Retinal pigment epithelial cell (primary cell): ENCODE measurements around the gene ALOX15.
"Not testable (repeated sequence)": the region's sequence is repeated elsewhere in the genome, so short reads cannot be mapped to it uniquely, and the experiment has no call there.

Experiments used
- DNase-seq: peaks from one replicate; pipeline ENCODE4 v3.0.0-alpha.2; 2010; ENCODE audit warnings: low read depth
- H3K4me3 ChIP-seq: 2 replicates; pipeline ENCODE4 v1.5.1; 2011; ENCODE audit warnings: mild to moderate bottlenecking, low read length, control low read depth, moderate library complexity
- CTCF ChIP-seq: conservative IDR thresholded peaks from 2 replicates; pipeline ENCODE4 v1.5.1; 2011; ENCODE audit warnings: low read depth, low read length, control low read depth, inconsistent platforms

Gene ALOX15

DNA sequence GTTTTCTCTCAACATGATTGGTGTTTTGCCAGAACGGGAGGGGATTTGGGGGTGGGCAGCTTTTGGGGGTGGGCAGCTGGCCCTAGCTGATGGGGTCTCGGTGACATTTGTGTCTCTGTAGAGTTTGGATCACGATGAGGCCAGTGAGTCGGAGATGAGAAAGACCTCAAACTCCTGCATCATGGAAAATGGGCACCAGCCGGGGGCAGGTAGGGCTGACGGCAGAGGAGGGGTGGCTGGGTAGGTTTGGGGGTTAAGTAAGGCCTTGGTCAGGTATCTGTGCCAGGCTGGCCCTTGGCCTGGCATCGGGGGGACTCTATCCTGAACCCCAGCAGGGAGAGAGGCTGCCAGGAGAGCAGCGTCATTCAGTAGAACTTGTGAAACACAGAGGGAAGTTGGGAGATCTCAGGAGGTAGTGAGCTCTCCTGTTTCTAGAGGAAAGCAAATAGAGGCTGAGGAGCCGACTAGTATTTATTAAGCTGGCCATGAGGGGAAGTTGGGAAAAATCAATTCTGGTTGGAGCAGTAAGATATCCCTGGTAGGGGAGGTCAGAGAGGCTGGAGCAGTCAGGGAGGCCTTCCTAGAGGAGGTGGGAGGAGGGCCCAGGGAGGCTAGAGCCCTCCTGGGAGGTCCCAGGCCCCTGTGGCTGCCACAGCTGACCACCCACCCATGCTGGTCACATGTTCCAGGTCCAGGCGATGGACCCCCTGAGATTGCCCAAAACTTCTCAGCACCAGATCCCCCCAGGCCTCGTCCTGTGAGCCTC, 49.1 kb downstream of the ALOX15 start:
- H3K4me3 ChIP-seq, result no peak overlapping the region
- no peak for DNase-seq
- TF ChIP-seq CTCF, result no peak

GRCh38 chr17:4591529-4591928, 49.9 kb downstream of the ALOX15 start:
- no peak for TF ChIP-seq CTCF
- no peak overlapping the region for H3K4me3 ChIP-seq
- no peak for DNase-seq

GRCh38 chr17:4590981-4591453, 50.5 kb downstream of the ALOX15 start:
- no peak for TF ChIP-seq CTCF
- DNase-seq, result no peak
- no peak overlapping the region for H3K4me3 ChIP-seq

DNA sequence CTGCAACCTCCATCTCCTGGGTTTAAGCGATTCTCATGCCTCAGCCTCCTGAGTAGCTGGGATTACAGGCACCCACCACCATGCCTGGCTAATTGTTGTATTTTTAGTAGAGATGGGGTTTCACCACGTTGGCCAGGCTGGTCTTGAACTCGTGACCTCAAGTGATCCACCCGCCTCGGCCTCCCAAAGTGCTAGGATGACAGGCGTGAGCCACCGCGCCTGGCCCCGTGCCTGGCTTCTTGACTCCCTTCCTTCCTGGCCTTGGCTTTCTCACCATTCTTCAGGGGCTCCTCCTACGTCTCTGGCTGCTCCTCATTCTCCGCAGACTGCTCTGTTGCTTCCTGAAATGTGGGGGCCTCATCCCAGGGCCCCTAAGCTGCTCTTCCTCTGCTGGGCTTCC, 51.4 kb downstream of the ALOX15 start:
- not testable (repeated sequence) for DNase-seq, H3K4me3 ChIP-seq

GRCh38 chr17:4588898-4589625, 52.4 kb downstream of the ALOX15 start:
- DNase-seq, result no peak
- TF ChIP-seq CTCF, result no peak
- no peak overlapping the region for H3K4me3 ChIP-seq

- no peak for TF ChIP-seq CTCF
- H3K4me3 ChIP-seq, result no peak overlapping the region
Measured at GRCh38 chr17:4588391-4588790, 53.1 kb downstream of the ALOX15 start.

GRCh38 chr17:4587803-4588202, 53.7 kb downstream of the ALOX15 start:
- no peak for TF ChIP-seq CTCF
- H3K4me3 ChIP-seq, result no peak overlapping the region

More at GRCh38 chr17:4588391-4588790, 53.1 kb downstream of the ALOX15 start:
- DNase-seq, result no peak

More at GRCh38 chr17:4587803-4588202, 53.7 kb downstream of the ALOX15 start:
- no peak for DNase-seq
